ENCODE data around the gene SPEF1.

The SPEF1 gene

GRCh38 chr20:3744806-3745685 lies 36.2 kb downstream of the SPEF1 start:
- no peak for FAIRE-seq

GRCh38 chr20:3744037-3744436 lies 37.2 kb downstream of the SPEF1 start:
- FAIRE-seq: no peak

GRCh38 chr20:3743251-3743650 lies 38.0 kb downstream of the SPEF1 start:
- FAIRE-seq: no peak

GRCh38 chr20:3741836-3742458 lies 39.3 kb downstream of the SPEF1 start:
- no peak for FAIRE-seq

GRCh38 chr20:3740615-3741301 lies 40.5 kb downstream of the SPEF1 start:
- no peak for FAIRE-seq

- no peak for FAIRE-seq
Measured at GRCh38 chr20:3739926-3740451, 41.3 kb downstream of the SPEF1 start.

GRCh38 chr20:3739054-3739925 lies 42.0 kb downstream of the SPEF1 start:
- FAIRE-seq: no peak

- FAIRE-seq: no peak
Measured at GRCh38 chr20:3738111-3739053, 42.9 kb downstream of the SPEF1 start.

- FAIRE-seq: no peak
Measured at GRCh38 chr20:3735768-3736167, 45.5 kb downstream of the SPEF1 start.

GRCh38 chr20:3734111-3734843 lies 47.0 kb downstream of the SPEF1 start:
- FAIRE-seq: no peak

- no peak for FAIRE-seq
Measured at GRCh38 chr20:3733119-3733995, 47.9 kb downstream of the SPEF1 start.

GRCh38 chr20:3732327-3733118 lies 48.7 kb downstream of the SPEF1 start, which contains the start of gene HSPA12B:
Gene HSPA12B (plus strand): TSS chr20:3732685. CDS start chr20:3738675, 5,990 bp downstream.
- FAIRE-seq: no peak

- no peak for FAIRE-seq
Measured at GRCh38 chr20:3731944-3732326, 49.3 kb downstream of the SPEF1 start.

- no peak for FAIRE-seq
Measured at GRCh38 chr20:3730803-3731672, 50.2 kb downstream of the SPEF1 start.

- FAIRE-seq: no peak
Measured at GRCh38 chr20:3729811-3730540, 51.3 kb downstream of the SPEF1 start.

- FAIRE-seq: no peak
Measured at GRCh38 chr20:3729378-3729777, 51.9 kb downstream of the SPEF1 start.

- FAIRE-seq: no peak
Measured at GRCh38 chr20:3728876-3729275, 52.4 kb downstream of the SPEF1 start.
